Peyer's patch (tissue), 4 donors: ENCODE measurements around the gene RASA4. TPM values are rescaled to one million over a fixed set of nuclear protein-coding genes. Genes with fewer than 3 reads are reported as not detected.
A peak's percentile ranks its signal among the peaks of the same experiment; 100 is the strongest.
"Not testable (repeated sequence)": the region's sequence is repeated elsewhere in the genome, so short reads cannot be mapped to it uniquely, and the experiment has no call there.

ENCODE experiments used
- DNase-seq, 3 donors: peaks; one replicate each; pipeline ENCODE4 v3.0.0-alpha.2; 2017 to 2019
- H3K27ac ChIP-seq, 4 donors: fragments of 200-600 bp; sonication (generic); one replicate each; pipeline ENCODE4 v1.5.1; 2016 to 2019
- H3K27me3 ChIP-seq, 2 donors: fragments of 200-600 bp; sonication (generic); one replicate each; pipeline ENCODE4 v1.5.1; 2019
- H3K36me3 ChIP-seq, 3 donors: fragments of 200-600 bp; sonication (generic); one replicate each; pipeline ENCODE4 v1.5.1; 2016 to 2019
- H3K4me1 ChIP-seq, 4 donors: fragments of 200-600 bp; sonication (generic); one replicate each; pipeline ENCODE4 v1.5.1; 2016 to 2019
- H3K4me3 ChIP-seq, 4 donors: fragments of 200-600 bp; sonication (generic); 1 replicate in 3 of 4; 2 replicates in 1 of 4; pipeline ENCODE4 v1.5.1; 2016 to 2019; ENCODE audit warnings: mild to moderate bottlenecking in 1 of 4
- H3K9me3 ChIP-seq, 4 donors: fragments of 200-600 bp; sonication (generic); one replicate each; pipeline ENCODE4 v1.5.1; 2016 to 2019; ENCODE audit warnings: mild to moderate bottlenecking in 1 of 4
- POLR2A ChIP-seq, 2 donors: fragments of 450-650 bp; IDR thresholded peaks; one replicate each; pipeline ENCODE4 v1.5.1; 2017; ENCODE audit warnings: antibody characterized with exemption in 2 of 2, mild to moderate bottlenecking in 2 of 2, moderate library complexity in 2 of 2
- total RNA-seq, 4 donors: library from RNA; depleted of rRNA; stranded (reverse); fragments of >200 nt; gene quantifications; one replicate each; pipeline ENCODE4 v1.1.0, GENCODE V29; 2016
- TF ChIP-seq, protein P1 (sequence below), 6 experiments: fragments of 450-650 bp in 4 of 6; fragments of 200-600 bp in 2 of 6; sonication (generic) in 1 of 6; IDR thresholded peaks; one replicate each; pipeline ENCODE4 v1.5.1; 2017 to 2019; ENCODE audit warnings: antibody characterized with exemption in 6 of 6, mild to moderate bottlenecking in 3 of 6, moderate library complexity in 1 of 6

RASA4 gene
- total RNA-seq, 4 donors from 2014 or later, result 43.8 to 187 (median 123) TPM

GRCh38 chr7:102581722-102582121 is 34.8 kb downstream of the RASA4 start:
- not testable (repeated sequence) for DNase-seq, H3K4me3 ChIP-seq, H3K9me3 ChIP-seq, H3K4me1 ChIP-seq, H3K27ac ChIP-seq, H3K27me3 ChIP-seq, H3K36me3 ChIP-seq

- H3K27ac ChIP-seq, H3K4me1 ChIP-seq: not testable (repeated sequence)
Observed at GRCh38 chr7:102578486-102578885, 38.1 kb downstream of the RASA4 start.

DNA sequence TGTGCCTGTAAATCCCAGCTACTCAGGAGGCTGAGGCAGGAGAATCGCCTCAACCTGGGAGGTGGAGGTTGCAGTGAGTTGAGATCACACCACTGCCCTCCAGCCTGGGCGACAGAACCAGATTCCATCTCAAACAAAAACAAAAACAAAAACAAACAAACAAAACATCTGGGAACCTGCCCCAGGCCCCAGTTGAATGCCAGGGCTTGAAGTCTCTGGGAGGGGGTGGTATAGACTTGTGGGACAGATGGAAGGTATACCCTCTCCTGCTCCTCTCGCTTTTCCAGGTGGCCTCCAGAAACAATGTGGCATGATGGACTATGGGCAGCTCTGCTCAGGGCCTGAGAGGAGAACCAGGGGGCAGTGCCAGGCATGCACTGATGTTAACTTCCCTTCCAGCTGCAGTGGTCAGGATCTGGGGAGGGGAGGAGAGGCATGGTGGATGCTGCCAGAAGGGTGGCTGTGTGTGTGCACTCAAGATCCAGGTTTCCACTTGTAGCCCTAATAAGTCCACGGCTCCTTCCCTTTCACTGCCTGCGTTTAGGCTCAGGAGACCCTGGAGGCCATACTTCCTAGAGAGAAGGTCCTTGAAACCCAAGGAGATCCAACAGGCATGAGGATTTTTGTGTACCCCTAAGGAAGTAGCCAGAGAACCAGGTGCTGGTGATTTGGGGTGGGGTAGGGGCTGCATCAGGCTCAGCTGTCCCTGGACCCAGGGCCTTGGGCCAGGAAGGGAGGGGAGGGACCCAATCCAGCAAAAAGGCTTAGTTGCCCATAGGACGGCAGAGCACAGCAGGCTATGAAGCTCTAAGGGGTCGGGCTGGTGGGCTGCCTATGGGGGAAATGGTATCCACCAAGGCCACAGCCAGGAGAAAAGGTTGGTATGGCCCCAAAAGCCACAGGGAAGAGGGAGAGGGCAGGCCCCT is 39.0 kb downstream of the RASA4 start:
- H3K27ac ChIP-seq, H3K9me3 ChIP-seq, H3K4me3 ChIP-seq, H3K27me3 ChIP-seq, H3K36me3 ChIP-seq, H3K4me1 ChIP-seq: not testable (repeated sequence)
- peak in 1 of 3 donors; percentile 9 for DNase-seq

More at GRCh38 chr7:102578486-102578885, 38.1 kb downstream of the RASA4 start:
- not testable (repeated sequence) for H3K36me3 ChIP-seq, H3K9me3 ChIP-seq, DNase-seq, H3K4me3 ChIP-seq, H3K27me3 ChIP-seq

GRCh38 chr7:102576363-102576762 is 40.2 kb downstream of the RASA4 start:
- H3K36me3 ChIP-seq, H3K4me1 ChIP-seq, H3K27ac ChIP-seq, H3K9me3 ChIP-seq, H3K27me3 ChIP-seq, H3K4me3 ChIP-seq, DNase-seq: not testable (repeated sequence)

- H3K36me3 ChIP-seq, DNase-seq, H3K9me3 ChIP-seq, H3K27ac ChIP-seq, H3K4me1 ChIP-seq, H3K4me3 ChIP-seq, H3K27me3 ChIP-seq: not testable (repeated sequence)
Observed at GRCh38 chr7:102574607-102575006, 41.9 kb downstream of the RASA4 start.

DNA sequence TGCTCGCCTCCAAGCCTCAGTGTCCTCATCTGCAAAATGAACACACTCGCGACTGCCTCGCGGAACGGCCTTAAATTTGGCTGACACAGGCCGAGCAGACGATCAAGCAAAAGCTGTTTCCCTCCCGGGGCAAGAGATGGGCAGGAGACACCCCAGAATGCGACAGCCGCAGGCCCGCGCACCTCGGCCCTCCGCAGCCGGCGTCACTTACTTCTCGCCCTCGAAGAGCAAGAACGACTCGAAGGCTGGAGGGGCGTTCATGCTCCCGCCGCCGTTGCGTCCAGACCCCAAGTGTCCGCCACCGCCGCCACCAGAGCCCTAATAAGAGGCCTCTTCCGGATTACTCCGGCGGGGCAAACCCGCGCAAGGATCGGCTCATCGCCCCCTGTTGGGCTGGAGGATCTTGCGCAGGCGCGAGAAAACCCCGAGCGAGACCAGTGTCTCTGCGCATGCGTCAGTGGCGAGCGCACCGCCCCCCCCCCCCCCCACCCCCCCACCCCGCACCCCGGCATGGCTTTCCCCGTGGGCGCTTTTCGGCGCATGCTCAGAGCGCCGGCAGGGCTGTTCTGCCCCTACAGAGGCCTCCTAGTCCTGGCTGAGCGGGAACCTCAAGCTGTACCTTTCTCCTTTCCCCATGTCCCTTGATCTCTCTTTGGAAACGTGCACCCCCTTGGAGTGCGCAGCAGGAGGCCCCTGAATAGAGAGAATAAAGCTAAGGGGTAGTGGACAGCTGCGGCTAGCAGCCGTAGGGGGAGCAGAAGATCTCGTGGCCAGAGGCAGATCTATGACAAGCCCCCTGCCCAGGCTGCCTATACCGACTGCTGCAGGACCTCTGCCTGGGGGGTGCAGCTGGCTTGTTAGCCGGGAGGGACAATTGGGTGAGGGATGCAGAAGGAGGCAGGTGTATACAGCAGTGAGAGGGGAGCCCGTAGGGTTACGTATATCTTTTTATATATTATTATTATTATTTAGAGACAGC is 44.0 kb downstream of the RASA4 start, which contains the start of gene POLR2J3:
Gene POLR2J3 (minus strand): TSS at position 323 of the 979 bp plus-strand sequence. CDS start 62 bp downstream, at position 261.
- Histone ChIP-seq H3K27ac (peak within 1 kb of the TSS; percentile 72 to 81 (median 78)), H3K4me3 (peak within 1 kb of the TSS; percentile 67 to 88 (median 78))
- H3K4me1 ChIP-seq, H3K36me3 ChIP-seq, H3K27me3 ChIP-seq, H3K9me3 ChIP-seq: not testable (repeated sequence)
- TF ChIP-seq POLR2A (IDR thresholded peaks at IDR 0.05), result peak in 1 of 2 donors; percentile 11
- TF ChIP-seq, protein P1, sequence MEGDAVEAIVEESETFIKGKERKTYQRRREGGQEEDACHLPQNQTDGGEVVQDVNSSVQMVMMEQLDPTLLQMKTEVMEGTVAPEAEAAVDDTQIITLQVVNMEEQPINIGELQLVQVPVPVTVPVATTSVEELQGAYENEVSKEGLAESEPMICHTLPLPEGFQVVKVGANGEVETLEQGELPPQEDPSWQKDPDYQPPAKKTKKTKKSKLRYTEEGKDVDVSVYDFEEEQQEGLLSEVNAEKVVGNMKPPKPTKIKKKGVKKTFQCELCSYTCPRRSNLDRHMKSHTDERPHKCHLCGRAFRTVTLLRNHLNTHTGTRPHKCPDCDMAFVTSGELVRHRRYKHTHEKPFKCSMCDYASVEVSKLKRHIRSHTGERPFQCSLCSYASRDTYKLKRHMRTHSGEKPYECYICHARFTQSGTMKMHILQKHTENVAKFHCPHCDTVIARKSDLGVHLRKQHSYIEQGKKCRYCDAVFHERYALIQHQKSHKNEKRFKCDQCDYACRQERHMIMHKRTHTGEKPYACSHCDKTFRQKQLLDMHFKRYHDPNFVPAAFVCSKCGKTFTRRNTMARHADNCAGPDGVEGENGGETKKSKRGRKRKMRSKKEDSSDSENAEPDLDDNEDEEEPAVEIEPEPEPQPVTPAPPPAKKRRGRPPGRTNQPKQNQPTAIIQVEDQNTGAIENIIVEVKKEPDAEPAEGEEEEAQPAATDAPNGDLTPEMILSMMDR (IDR thresholded peaks at IDR 0.05), result peak in 4 of 6 experiments; percentile 48 to 86 (median 68)
- peak; percentile 83 to 98 (median 97) for DNase-seq

- not testable (repeated sequence) for H3K36me3 ChIP-seq, H3K9me3 ChIP-seq, DNase-seq, H3K27me3 ChIP-seq, H3K4me3 ChIP-seq, H3K27ac ChIP-seq, H3K4me1 ChIP-seq
Observed at GRCh38 chr7:102568620-102569019, 47.9 kb downstream of the RASA4 start.

DNA sequence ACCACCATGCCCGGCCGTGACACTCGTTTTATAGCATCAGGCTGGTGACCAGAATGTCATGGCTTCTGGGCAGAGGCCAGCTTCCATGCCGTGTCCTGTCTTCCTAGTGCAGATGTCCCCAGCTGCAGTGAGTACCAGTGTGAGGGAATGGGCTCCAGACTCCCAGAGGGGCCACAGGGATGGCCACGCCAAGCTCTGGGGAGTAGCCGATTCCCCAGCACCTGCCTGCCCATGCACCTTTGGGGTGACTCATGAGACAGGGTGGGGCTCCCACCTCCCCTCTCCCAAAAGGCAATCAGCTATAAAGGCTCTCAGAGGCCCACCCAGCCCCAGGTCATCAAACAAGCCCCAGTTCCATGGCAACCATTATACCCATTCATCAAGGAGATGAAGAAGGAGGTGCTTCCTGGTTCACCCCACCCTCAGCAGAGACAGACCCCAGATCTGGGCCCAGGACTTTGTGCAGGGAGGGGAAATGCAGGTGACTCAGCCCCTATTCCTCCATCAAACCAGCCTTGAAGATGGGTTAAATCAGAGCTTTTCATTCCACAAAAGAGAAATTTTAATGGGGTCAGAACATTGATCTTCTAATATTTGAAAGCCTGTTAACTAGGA is 65.6 kb downstream of the RASA4 start, which contains the start of gene SPDYE2:
Gene SPDYE2 (plus strand): TSS at position 419 of the 615 bp plus-strand sequence. CDS start 2,030 bp downstream, outside the sequence.
- not testable (repeated sequence) for H3K27ac ChIP-seq, H3K4me3 ChIP-seq, DNase-seq, H3K4me1 ChIP-seq, H3K27me3 ChIP-seq, H3K36me3 ChIP-seq, H3K9me3 ChIP-seq

- H3K27me3 ChIP-seq, H3K9me3 ChIP-seq, H3K4me1 ChIP-seq, H3K4me3 ChIP-seq, H3K27ac ChIP-seq, H3K36me3 ChIP-seq: not testable (repeated sequence)
- DNase-seq, result peak in 1 of 3 donors; percentile 15
Observed at GRCh38 chr7:102546353-102546752, 70.2 kb downstream of the RASA4 start.

GRCh38 chr7:102545288-102545687 is 71.3 kb downstream of the RASA4 start:
- H3K4me3 ChIP-seq, H3K9me3 ChIP-seq, H3K4me1 ChIP-seq, H3K27ac ChIP-seq, H3K27me3 ChIP-seq, H3K36me3 ChIP-seq: not testable (repeated sequence)
- peak in 1 of 3 donors; percentile 14 for DNase-seq

GRCh38 chr7:102544372-102544771 is 72.2 kb downstream of the RASA4 start:
- not testable (repeated sequence) for H3K27ac ChIP-seq, DNase-seq, H3K27me3 ChIP-seq, H3K36me3 ChIP-seq, H3K9me3 ChIP-seq, H3K4me3 ChIP-seq, H3K4me1 ChIP-seq

DNA sequence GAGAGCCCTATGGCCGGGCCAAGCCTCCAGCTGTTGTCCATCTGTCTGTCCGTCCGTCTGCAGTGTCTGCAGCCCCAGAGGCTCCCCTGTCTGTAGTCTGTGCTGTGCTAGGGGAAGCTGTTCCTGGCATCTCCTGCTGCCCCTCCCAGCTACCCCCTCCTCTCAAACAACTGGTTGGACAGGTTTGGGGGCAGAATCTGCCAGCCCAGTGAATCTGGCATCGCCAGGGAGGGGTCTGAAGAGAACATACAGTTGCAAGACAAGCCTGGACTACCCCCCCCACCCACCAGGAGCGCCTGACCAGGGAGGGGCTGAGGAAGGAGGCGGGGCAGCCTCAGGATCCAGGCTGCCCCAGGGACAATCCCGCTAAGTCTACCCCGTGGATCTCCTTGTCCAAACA is 73.0 kb downstream of the RASA4 start, which contains the start of gene UPK3BL2:
Gene UPK3BL2 (minus strand): TSS at position 101 of the 400 bp plus-strand sequence. CDS start 60 bp downstream, at position 41.
- DNase-seq, H3K36me3 ChIP-seq, H3K9me3 ChIP-seq, H3K4me1 ChIP-seq, H3K27me3 ChIP-seq, H3K27ac ChIP-seq, H3K4me3 ChIP-seq: not testable (repeated sequence)

DNA sequence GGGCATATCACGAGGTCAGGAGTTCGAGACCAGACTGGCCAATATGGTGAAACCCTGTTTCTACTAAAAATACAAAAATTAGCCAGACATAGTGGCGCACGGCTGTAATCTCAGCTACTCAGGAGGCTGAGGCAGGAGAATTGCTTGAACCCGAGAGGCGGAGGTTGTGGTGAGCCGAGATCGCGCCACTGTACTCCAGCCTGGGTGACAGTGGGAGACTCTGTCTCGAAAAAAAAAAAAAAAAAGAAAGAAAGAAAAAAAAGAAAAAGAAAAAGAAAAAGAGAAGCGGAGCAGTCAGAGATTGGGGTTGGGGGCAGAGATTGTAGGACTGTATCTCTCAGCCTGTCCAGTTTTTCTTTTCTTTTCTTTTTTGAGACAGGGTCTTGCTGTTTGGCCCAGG is 73.8 kb downstream of the RASA4 start:
- H3K27ac ChIP-seq, H3K27me3 ChIP-seq, DNase-seq, H3K9me3 ChIP-seq, H3K4me1 ChIP-seq, H3K4me3 ChIP-seq, H3K36me3 ChIP-seq: not testable (repeated sequence)
